Liver (tissue), 3 donors: ENCODE results near the gene ECM2.

Experiments
- ATF3 ChIP-seq: IDR thresholded peaks from 2 replicates; pipeline ENCODE4 v1.6.1; 2016; ENCODE audit warnings: antibody characterized with exemption
- CTCF ChIP-seq: fragments of 150-350 bp; IDR thresholded peaks from 2 replicates; pipeline ENCODE4 v1.5.1; 2017; ENCODE audit warnings: improper control_type of control experiment, low read depth, low read length; ENCODE audit not compliant: missing input control
- FOXA1 ChIP-seq: IDR thresholded peaks from 2 replicates; pipeline ENCODE4 v1.6.1; 2016; ENCODE audit warnings: antibody characterized with exemption
- MAX ChIP-seq: IDR thresholded peaks from 2 replicates; pipeline ENCODE4 v1.6.1; 2016; ENCODE audit warnings: antibody characterized with exemption
- donor health status: healthy.
- donor health status: healthy.

GRCh38 chr9:92563116-92564100 is 27.6 kb upstream of the ECM2 start:
- TF ChIP-seq CTCF: no peak
- TF ChIP-seq FOXA1: no peak
- no peak for TF ChIP-seq ATF3
- no peak for TF ChIP-seq MAX
